C4-2B (cell line): Measurements from ENCODE around the gene SYPL2.

Source experiments
- ZFX ChIP-seq: fragments of 450-650 bp; IDR thresholded peaks from 2 replicates; pipeline ENCODE4 v1.6.1; 2017
- TF ChIP-seq, protein P1 (sequence below): fragments of 450-650 bp; conservative IDR thresholded peaks from 2 replicates; pipeline ENCODE4 v1.5.1; 2017; ENCODE audit warnings: mild to moderate bottlenecking

DNA sequence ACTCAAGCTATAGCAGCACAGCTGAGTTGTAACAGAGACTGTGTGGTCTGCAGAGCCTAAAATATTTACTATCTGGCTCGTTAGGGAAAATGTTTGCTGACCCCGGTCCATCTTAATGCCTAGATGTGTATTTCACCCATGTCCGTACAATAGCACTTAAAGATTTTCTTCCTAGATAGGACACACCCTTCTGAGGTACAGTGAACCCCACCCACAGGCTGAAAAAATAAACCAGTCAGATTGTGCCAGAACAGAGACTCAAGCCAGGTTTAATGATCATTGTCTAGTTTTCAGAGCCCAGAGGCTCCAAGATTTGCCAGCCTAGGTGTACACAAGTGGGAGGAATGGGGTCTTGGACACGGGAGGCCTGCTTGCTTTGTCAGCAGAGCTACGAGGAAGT lies 37.6 kb downstream of the SYPL2 start:
- TF ChIP-seq, protein P1, sequence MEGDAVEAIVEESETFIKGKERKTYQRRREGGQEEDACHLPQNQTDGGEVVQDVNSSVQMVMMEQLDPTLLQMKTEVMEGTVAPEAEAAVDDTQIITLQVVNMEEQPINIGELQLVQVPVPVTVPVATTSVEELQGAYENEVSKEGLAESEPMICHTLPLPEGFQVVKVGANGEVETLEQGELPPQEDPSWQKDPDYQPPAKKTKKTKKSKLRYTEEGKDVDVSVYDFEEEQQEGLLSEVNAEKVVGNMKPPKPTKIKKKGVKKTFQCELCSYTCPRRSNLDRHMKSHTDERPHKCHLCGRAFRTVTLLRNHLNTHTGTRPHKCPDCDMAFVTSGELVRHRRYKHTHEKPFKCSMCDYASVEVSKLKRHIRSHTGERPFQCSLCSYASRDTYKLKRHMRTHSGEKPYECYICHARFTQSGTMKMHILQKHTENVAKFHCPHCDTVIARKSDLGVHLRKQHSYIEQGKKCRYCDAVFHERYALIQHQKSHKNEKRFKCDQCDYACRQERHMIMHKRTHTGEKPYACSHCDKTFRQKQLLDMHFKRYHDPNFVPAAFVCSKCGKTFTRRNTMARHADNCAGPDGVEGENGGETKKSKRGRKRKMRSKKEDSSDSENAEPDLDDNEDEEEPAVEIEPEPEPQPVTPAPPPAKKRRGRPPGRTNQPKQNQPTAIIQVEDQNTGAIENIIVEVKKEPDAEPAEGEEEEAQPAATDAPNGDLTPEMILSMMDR, result no peak
- no peak for TF ChIP-seq ZFX
